A673 (cell line): ENCODE results near the gene METTL14.

Experiments
- CTCF ChIP-seq: fragments of 300-800, 200-600 bp; sonication (generic); conservative IDR thresholded peaks from 2 replicates; pipeline ENCODE4 v1.5.1; 2017; ENCODE audit warnings: low read depth, mild to moderate bottlenecking, antibody characterized with exemption, low read length, moderate library complexity, mixed read lengths
- EZH2 ChIP-seq: fragments of 200-600 bp; sonication (generic); IDR thresholded peaks from 2 replicates; pipeline ENCODE4 v1.6.1; 2017; ENCODE audit warnings: borderline replicate concordance, low read depth, mild to moderate bottlenecking, mixed read lengths, antibody characterized with exemption, low read length; ENCODE audit not compliant: poor library complexity, severe bottlenecking

GRCh38 chr4:118739022-118739713 lies 54.0 kb downstream of the METTL14 start:
- TF ChIP-seq CTCF (no peak), EZH2 (no peak)
